ENCODE measurements around the gene PEX14. TPM values are rescaled to one million over a fixed set of nuclear protein-coding genes. Genes with fewer than 3 reads are reported as not detected.

PEX14 gene
- total RNA-seq, 1 experiment from 2014 or later, result 29.3 TPM

DNA sequence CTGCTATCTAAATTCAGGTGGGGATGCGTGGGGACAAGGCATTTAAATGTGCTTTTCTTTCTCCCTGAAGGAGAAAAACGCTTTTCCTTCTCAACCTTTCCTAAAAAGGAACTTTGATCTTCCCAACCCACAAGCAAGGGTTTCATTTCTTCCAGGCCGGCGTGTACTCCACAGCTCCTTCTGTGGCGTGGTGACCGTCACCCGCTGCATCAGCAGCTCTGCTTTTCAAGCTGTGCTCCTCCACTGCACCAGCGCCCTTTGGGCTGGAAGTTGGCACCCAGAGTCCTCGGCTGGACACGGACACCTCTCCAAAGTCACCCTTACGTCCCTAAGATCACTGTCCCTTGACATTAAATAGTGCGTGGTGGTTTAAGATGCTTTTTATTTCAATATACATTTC lies 54.3 kb downstream of the PEX14 start (continued):
- no peak for TF ChIP-seq TCF7L2 (IDR thresholded peaks at IDR 0.05; ENCODE audit: borderline replicate concordance, extremely low read depth, insufficient read depth, insufficient read length)
- TF ChIP-seq, protein P1, sequence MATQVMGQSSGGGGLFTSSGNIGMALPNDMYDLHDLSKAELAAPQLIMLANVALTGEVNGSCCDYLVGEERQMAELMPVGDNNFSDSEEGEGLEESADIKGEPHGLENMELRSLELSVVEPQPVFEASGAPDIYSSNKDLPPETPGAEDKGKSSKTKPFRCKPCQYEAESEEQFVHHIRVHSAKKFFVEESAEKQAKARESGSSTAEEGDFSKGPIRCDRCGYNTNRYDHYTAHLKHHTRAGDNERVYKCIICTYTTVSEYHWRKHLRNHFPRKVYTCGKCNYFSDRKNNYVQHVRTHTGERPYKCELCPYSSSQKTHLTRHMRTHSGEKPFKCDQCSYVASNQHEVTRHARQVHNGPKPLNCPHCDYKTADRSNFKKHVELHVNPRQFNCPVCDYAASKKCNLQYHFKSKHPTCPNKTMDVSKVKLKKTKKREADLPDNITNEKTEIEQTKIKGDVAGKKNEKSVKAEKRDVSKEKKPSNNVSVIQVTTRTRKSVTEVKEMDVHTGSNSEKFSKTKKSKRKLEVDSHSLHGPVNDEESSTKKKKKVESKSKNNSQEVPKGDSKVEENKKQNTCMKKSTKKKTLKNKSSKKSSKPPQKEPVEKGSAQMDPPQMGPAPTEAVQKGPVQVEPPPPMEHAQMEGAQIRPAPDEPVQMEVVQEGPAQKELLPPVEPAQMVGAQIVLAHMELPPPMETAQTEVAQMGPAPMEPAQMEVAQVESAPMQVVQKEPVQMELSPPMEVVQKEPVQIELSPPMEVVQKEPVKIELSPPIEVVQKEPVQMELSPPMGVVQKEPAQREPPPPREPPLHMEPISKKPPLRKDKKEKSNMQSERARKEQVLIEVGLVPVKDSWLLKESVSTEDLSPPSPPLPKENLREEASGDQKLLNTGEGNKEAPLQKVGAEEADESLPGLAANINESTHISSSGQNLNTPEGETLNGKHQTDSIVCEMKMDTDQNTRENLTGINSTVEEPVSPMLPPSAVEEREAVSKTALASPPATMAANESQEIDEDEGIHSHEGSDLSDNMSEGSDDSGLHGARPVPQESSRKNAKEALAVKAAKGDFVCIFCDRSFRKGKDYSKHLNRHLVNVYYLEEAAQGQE (IDR thresholded peaks at IDR 0.05; ENCODE audit: low read depth), result no peak

DNA sequence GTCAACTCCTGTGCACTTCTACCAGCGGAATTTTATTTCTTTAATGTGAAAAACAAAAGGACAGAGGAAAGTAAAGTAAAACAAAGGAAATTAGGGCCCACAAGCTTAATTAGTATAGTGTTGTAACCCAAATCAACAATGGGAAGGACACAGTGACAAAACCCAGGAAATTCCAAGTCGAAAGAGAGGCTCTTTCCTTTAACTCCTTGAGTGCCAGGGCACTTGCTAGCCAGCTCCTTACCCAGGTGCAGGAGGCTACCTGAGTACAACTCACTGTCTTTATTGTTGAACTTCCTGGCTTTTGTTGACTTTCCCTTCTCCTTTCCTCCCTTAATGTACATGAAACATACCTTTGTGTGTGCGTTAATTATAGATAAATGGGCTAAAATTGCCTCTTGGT lies 55.0 kb downstream of the PEX14 start:
- no peak for ATAC-seq

More for the DNA sequence above, 55.0 kb downstream of the PEX14 start:
- Histone ChIP-seq H3K27ac (ENCODE audit: low read depth, low read length) (no peak overlapping the region), H3K4me1 (ENCODE audit: control insufficient read depth in 1 of 2, insufficient read depth in 2 of 2, low read length in 2 of 2) (peaks cover 29 to 42% of the 10 kb centered on the region in 2 experiments), H3K9me2 (ENCODE audit: insufficient read depth) (no peaks in the 10 kb centered on the region), H3K4me2 (ENCODE audit: low read length) (peak overlapping the region; percentile 84; the same call in 1 of the 2 replicates), H4K20me1 (ENCODE audit: insufficient read depth) (no peaks in the 10 kb centered on the region), H3K4me3 (replicated peaks in 1 of 2; ENCODE audit: low read depth in 1 of 2, low read length in 2 of 2) (no peak overlapping the region), H3K9ac (ENCODE audit: low read length) (0 out of 2 replicates have a peak overlapping the region, but pooled peaks have one; percentile 37), H2AFZ (ENCODE audit: low read depth, low read length, poor library complexity, severe bottlenecking) (no peak overlapping the region), H3K27me3 (ENCODE audit: insufficient read depth, low read length) (no peaks in the 10 kb centered on the region), H3K36me3 (ENCODE audit: control insufficient read depth in 1 of 2, insufficient read depth in 2 of 2, low read length in 2 of 2) (no peaks in the 10 kb centered on the region), H3K79me2 (ENCODE audit: insufficient read depth, low read length) (peaks cover 67% of the 10 kb centered on the region), H3K9me3 (ENCODE audit: control insufficient read depth in 1 of 2, insufficient read depth in 1 of 2, low read depth in 1 of 2, low read length in 2 of 2) (no peaks in the 10 kb centered on the region)
- RAD21 ChIA-PET (ENCODE audit: low non-redundant PET in 1 of 2, low total read pairs in 2 of 2, uncharacterized antibody in 2 of 2, unreplicated experiment in 2 of 2), result no interaction called here
- no TSS peak for BruUV-seq (replicated peaks)
- TF ChIP-seq, protein P2, sequence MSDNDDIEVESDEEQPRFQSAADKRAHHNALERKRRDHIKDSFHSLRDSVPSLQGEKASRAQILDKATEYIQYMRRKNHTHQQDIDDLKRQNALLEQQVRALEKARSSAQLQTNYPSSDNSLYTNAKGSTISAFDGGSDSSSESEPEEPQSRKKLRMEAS (IDR thresholded peaks at IDR 0.05), result no peak
- TF ChIP-seq SIN3A (IDR thresholded peaks at IDR 0.05; ENCODE audit: low read depth), result no peak
- TF ChIP-seq SP1 (IDR thresholded peaks at IDR 0.05; ENCODE audit: low read depth), result no peak
- no peak for TF ChIP-seq CEBPB (IDR thresholded peaks at IDR 0.05; ENCODE audit: low read depth)
- no peak for TF ChIP-seq POLR2AphosphoS5 (IDR thresholded peaks at IDR 0.05; ENCODE audit: low read depth, low read length)
- TF ChIP-seq ZFX (IDR thresholded peaks at IDR 0.05), result no peak
- TF ChIP-seq RAD21 (IDR thresholded peaks at IDR 0.05; ENCODE audit: low read depth), result no peak
- no peak for TF ChIP-seq SRF (IDR thresholded peaks at IDR 0.05; ENCODE audit: low read depth)
- TF ChIP-seq YY1 (IDR thresholded peaks at IDR 0.05; ENCODE audit: extremely low read depth, insufficient replicate concordance, low read depth, low read length), result no peak
- POLR2A ChIA-PET, result no interaction called here
- intact Hi-C loops (cut with micrococcal nuclease), result loop anchor here (2.0 kb wide), 1 partner anchor 337 kb away; no protein-coding TSS in a partner anchor
- CTCF ChIA-PET, result no interaction called here
- no peak for DNase-seq (ENCODE audit: low read depth, low spot score)
